Islet of Langerhans (tissue), 1 donor: ENCODE results near the gene ANKRD33B.

Source experiments
- FAIRE-seq: peaks from one replicate; lab custom pipeline; 2011; peaks lifted over from hg19 to GRCh38; lab: Jason Lieb, UNC

Gene ANKRD33B

GRCh38 chr5:10701567-10702039 is 137.7 kb downstream of the ANKRD33B start:
- FAIRE-seq, result no peak

GRCh38 chr5:10702040-10702629 is 138.3 kb downstream of the ANKRD33B start:
- FAIRE-seq, result no peak

- FAIRE-seq, result no peak
These were observed 139.1 kb downstream of the ANKRD33B start for GRCh38 chr5:10702911-10703491.

- FAIRE-seq, result no peak
These were observed 139.8 kb downstream of the ANKRD33B start for GRCh38 chr5:10703676-10704075.

GRCh38 chr5:10704949-10705621 is 141.2 kb downstream of the ANKRD33B start:
- FAIRE-seq, result no peak

GRCh38 chr5:10705747-10706146 is 141.9 kb downstream of the ANKRD33B start:
- no peak for FAIRE-seq

GRCh38 chr5:10706326-10706725 is 142.5 kb downstream of the ANKRD33B start:
- FAIRE-seq, result no peak
